IPS-20b (cell line): ENCODE results near the gene TMEM18.
"Not testable (repeated sequence)": the region's sequence is repeated elsewhere in the genome, so short reads cannot be mapped to it uniquely, and the experiment has no call there.

Experiments
- H3K27ac ChIP-seq: one replicate; pipeline ENCODE4 v1.5.1; 2013; ENCODE audit warnings: low read length
- H3K27me3 ChIP-seq: 2 replicates; pipeline ENCODE4 v1.6.1; 2013; ENCODE audit warnings: mild to moderate bottlenecking, low read length, inconsistent platforms; ENCODE audit not compliant: insufficient read depth
- H3K36me3 ChIP-seq: 2 replicates; pipeline ENCODE4 v1.6.1; 2013; ENCODE audit warnings: low read depth, mild to moderate bottlenecking, inconsistent platforms, low read length, moderate library complexity; ENCODE audit not compliant: insufficient read depth
- H3K4me1 ChIP-seq: 2 replicates; pipeline ENCODE4 v1.6.1; 2013; ENCODE audit warnings: mild to moderate bottlenecking, control low read depth, inconsistent platforms, low read length, moderate library complexity; ENCODE audit not compliant: insufficient read depth
- H3K4me3 ChIP-seq: 2 replicates; pipeline ENCODE4 v1.5.1; 2013; ENCODE audit warnings: mild to moderate bottlenecking, low read length, inconsistent platforms
- H3K9ac ChIP-seq: 2 replicates; pipeline ENCODE4 v1.6.1; 2013; ENCODE audit warnings: low read depth, mild to moderate bottlenecking, inconsistent platforms, low read length, moderate library complexity
- H3K9me3 ChIP-seq: 2 replicates; pipeline ENCODE4 v1.6.1; 2013; ENCODE audit warnings: mild to moderate bottlenecking, low read depth, low read length, inconsistent platforms; ENCODE audit not compliant: insufficient read depth

Gene TMEM18

GRCh38 chr2:710867-711665, 33.9 kb upstream of the TMEM18 start:
- no peaks in the 10 kb centered on the region for H3K9me3 ChIP-seq
- H3K27me3 ChIP-seq, result no peaks in the 10 kb centered on the region
- H3K4me3 ChIP-seq, result no peak overlapping the region
- H3K9ac ChIP-seq, result no peak overlapping the region
- H3K4me1 ChIP-seq, result no peaks in the 10 kb centered on the region
- no peak overlapping the region for H3K27ac ChIP-seq
- H3K36me3 ChIP-seq, result no peaks in the 10 kb centered on the region

- Histone ChIP-seq H3K9me3 (no peaks in the 10 kb centered on the region), H3K9ac (no peak overlapping the region), H3K27me3 (no peaks in the 10 kb centered on the region), H3K4me1 (no peaks in the 10 kb centered on the region), H3K36me3 (no peaks in the 10 kb centered on the region), H3K4me3 (no peak overlapping the region), H3K27ac (no peak overlapping the region)
These were observed 32.0 kb upstream of the TMEM18 start for GRCh38 chr2:709138-709765.

- H3K27ac ChIP-seq, result no peak overlapping the region
- H3K9me3 ChIP-seq, result no peaks in the 10 kb centered on the region
- H3K4me1 ChIP-seq, result no peaks in the 10 kb centered on the region
- no peak overlapping the region for H3K9ac ChIP-seq
- H3K36me3 ChIP-seq, result no peaks in the 10 kb centered on the region
- no peaks in the 10 kb centered on the region for H3K27me3 ChIP-seq
- no peak overlapping the region for H3K4me3 ChIP-seq
These were observed 31.5 kb upstream of the TMEM18 start for GRCh38 chr2:708667-709066.

GRCh38 chr2:705971-706511, 28.8 kb upstream of the TMEM18 start:
- H3K4me3 ChIP-seq, result no peak overlapping the region
- no peaks in the 10 kb centered on the region for H3K36me3 ChIP-seq
- H3K27me3 ChIP-seq, result no peaks in the 10 kb centered on the region
- no peaks in the 10 kb centered on the region for H3K9me3 ChIP-seq
- no peak overlapping the region for H3K9ac ChIP-seq
- H3K27ac ChIP-seq, result no peak overlapping the region
- H3K4me1 ChIP-seq, result no peaks in the 10 kb centered on the region

GRCh38 chr2:702765-703164, 25.6 kb upstream of the TMEM18 start:
- H3K9ac ChIP-seq, H3K4me3 ChIP-seq, H3K27ac ChIP-seq, H3K4me1 ChIP-seq, H3K9me3 ChIP-seq, H3K27me3 ChIP-seq, H3K36me3 ChIP-seq: not testable (repeated sequence)

GRCh38 chr2:696999-697627, 19.9 kb upstream of the TMEM18 start:
- H3K27ac ChIP-seq, result no peak overlapping the region
- peaks cover 5% of the 10 kb centered on the region; the same call in 1 of the 2 replicates for H3K9me3 ChIP-seq
- H3K9ac ChIP-seq, result no peak overlapping the region
- no peak overlapping the region for H3K4me3 ChIP-seq
- H3K27me3 ChIP-seq, result no peaks in the 10 kb centered on the region
- no peaks in the 10 kb centered on the region for H3K36me3 ChIP-seq
- no peaks in the 10 kb centered on the region for H3K4me1 ChIP-seq

GRCh38 chr2:696463-696862, 19.3 kb upstream of the TMEM18 start:
- H3K4me1 ChIP-seq, result no peaks in the 10 kb centered on the region
- H3K27ac ChIP-seq, result no peak overlapping the region
- no peak overlapping the region for H3K4me3 ChIP-seq
- H3K36me3 ChIP-seq, result no peaks in the 10 kb centered on the region
- no peaks in the 10 kb centered on the region for H3K27me3 ChIP-seq
- peaks cover 5% of the 10 kb centered on the region; the same call in 1 of the 2 replicates for H3K9me3 ChIP-seq
- H3K9ac ChIP-seq, result no peak overlapping the region

- Histone ChIP-seq H3K4me3 (no peak overlapping the region), H3K9me3 (peaks cover 3% of the 10 kb centered on the region; the same call in 1 of the 2 replicates), H3K36me3 (no peaks in the 10 kb centered on the region), H3K27ac (no peak overlapping the region), H3K4me1 (no peaks in the 10 kb centered on the region), H3K27me3 (no peaks in the 10 kb centered on the region), H3K9ac (no peak overlapping the region)
These were observed 17.8 kb upstream of the TMEM18 start for GRCh38 chr2:694906-695510.

GRCh38 chr2:694174-694573, 17.0 kb upstream of the TMEM18 start:
- no peak overlapping the region for H3K9ac ChIP-seq
- H3K36me3 ChIP-seq, result no peaks in the 10 kb centered on the region
- no peak overlapping the region for H3K4me3 ChIP-seq
- H3K27me3 ChIP-seq, result no peaks in the 10 kb centered on the region
- no peaks in the 10 kb centered on the region for H3K4me1 ChIP-seq
- no peaks in the 10 kb centered on the region for H3K9me3 ChIP-seq
- no peak overlapping the region for H3K27ac ChIP-seq

- Histone ChIP-seq H3K27me3 (no peaks in the 10 kb centered on the region), H3K9ac (no peak overlapping the region), H3K36me3 (no peaks in the 10 kb centered on the region), H3K27ac (no peak overlapping the region), H3K9me3 (no peaks in the 10 kb centered on the region), H3K4me1 (no peaks in the 10 kb centered on the region), H3K4me3 (no peak overlapping the region)
These were observed 16.4 kb upstream of the TMEM18 start for GRCh38 chr2:693606-694005.

- Histone ChIP-seq H3K9ac (no peak overlapping the region), H3K36me3 (no peaks in the 10 kb centered on the region), H3K4me1 (no peaks in the 10 kb centered on the region), H3K9me3 (no peaks in the 10 kb centered on the region), H3K4me3 (no peak overlapping the region), H3K27ac (no peak overlapping the region), H3K27me3 (no peaks in the 10 kb centered on the region)
These were observed 15.6 kb upstream of the TMEM18 start for GRCh38 chr2:692767-693166.
